ENCODE results near the gene GUCA1A.

DNA sequence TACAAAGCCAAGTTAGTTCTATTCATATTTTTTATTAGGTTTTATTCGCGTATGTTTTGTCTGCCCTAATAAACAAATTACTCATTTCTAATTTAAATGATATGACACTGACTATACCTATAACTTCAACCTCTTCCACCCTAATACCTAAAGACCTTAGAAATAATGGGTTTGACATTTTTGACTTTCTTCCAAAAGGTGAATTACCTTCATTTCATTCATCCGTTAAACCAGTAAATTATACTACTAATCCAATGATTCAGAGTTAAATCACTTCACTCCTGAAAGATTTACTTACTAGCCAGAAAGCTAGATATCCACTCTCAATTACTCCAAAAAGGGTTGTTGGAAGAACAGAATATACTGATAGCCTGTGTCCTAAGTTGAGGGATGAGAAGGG, 39.3 kb downstream of the GUCA1A start:
- TF ChIP-seq, protein P1, sequence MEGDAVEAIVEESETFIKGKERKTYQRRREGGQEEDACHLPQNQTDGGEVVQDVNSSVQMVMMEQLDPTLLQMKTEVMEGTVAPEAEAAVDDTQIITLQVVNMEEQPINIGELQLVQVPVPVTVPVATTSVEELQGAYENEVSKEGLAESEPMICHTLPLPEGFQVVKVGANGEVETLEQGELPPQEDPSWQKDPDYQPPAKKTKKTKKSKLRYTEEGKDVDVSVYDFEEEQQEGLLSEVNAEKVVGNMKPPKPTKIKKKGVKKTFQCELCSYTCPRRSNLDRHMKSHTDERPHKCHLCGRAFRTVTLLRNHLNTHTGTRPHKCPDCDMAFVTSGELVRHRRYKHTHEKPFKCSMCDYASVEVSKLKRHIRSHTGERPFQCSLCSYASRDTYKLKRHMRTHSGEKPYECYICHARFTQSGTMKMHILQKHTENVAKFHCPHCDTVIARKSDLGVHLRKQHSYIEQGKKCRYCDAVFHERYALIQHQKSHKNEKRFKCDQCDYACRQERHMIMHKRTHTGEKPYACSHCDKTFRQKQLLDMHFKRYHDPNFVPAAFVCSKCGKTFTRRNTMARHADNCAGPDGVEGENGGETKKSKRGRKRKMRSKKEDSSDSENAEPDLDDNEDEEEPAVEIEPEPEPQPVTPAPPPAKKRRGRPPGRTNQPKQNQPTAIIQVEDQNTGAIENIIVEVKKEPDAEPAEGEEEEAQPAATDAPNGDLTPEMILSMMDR (IDR thresholded peaks at IDR 0.05): no peak
- no peak for TF ChIP-seq POLR2A (IDR thresholded peaks at IDR 0.05)

Data from thyroid gland (tissue), 4 donors.